PC-3 (cell line): Measurements from ENCODE around the gene EPB41L1. TPM values are rescaled to one million over a fixed set of nuclear protein-coding genes. Genes with fewer than 3 reads are reported as not detected.

Experiments
- ATAC-seq: fragments of 200-7000 bp; cut with Tn5 transposase; 2 replicates; pipeline ENCODE4 v1.9.1; 2020; ENCODE audit warnings: mild to moderate bottlenecking, moderate library complexity
- BruUV-seq: library from RNA; stranded (reverse); fragments of 400-500 nt; replicated peaks from 2 replicates; lab custom pipeline; 2021; lab: Mats Ljungman, UMichigan
- CTCF ChIA-PET: fragments of 300-600 bp; sonication (Branson Sonifier 250); formaldehyde crosslinking; loops from one replicate; lab custom pipeline; 2022; ENCODE audit warnings: antibody characterized with exemption; lab: Charles Lee
- POLR2A ChIA-PET: fragments of 300-600 bp; sonication (Branson Sonifier 250); formaldehyde crosslinking; loops from one replicate; lab custom pipeline; 2022; ENCODE audit warnings: antibody characterized with exemption; ENCODE audit not compliant: unreplicated experiment; lab: Charles Lee
- DNase-seq: peaks from one replicate; pipeline ENCODE4 v3.0.0-alpha.2; 2015
- H2AFZ ChIP-seq: fragments of 300-600 bp; sonication (generic); 2 replicates; pipeline ENCODE4 v1.6.0; 2016; ENCODE audit warnings: antibody characterized with exemption, low read length
- H3F3A ChIP-seq: fragments of 300-600 bp; sonication (generic); one replicate; pipeline ENCODE4 v1.6.0; 2017; ENCODE audit warnings: antibody characterized with exemption, low read length, control low read depth, mild to moderate bottlenecking; ENCODE audit not compliant: unreplicated experiment
- H3K27ac ChIP-seq: fragments of 300-600 bp; sonication (generic); 2 replicates; pipeline ENCODE4 v1.5.1; 2016; ENCODE audit warnings: mild to moderate bottlenecking, low read length
- H3K27me3 ChIP-seq: fragments of 300-600 bp; sonication (generic); 2 replicates; pipeline ENCODE4 v1.6.1; 2016; ENCODE audit warnings: low read length, mixed read lengths
- H3K36me3 ChIP-seq: fragments of 300-600 bp; sonication (generic); 2 replicates; pipeline ENCODE4 v1.6.1; 2016; ENCODE audit warnings: low read depth, mixed run types, low read length, mixed read lengths
- H3K4me1 ChIP-seq: fragments of 300-600 bp; sonication (generic); 2 replicates; pipeline ENCODE4 v1.5.1; 2016; ENCODE audit warnings: low read length; ENCODE audit not compliant: insufficient read depth
- H3K4me2 ChIP-seq: fragments of 300-600 bp; sonication (generic); 2 replicates; pipeline ENCODE4 v1.6.0; 2016; ENCODE audit warnings: low read length
- H3K4me3 ChIP-seq: fragments of 300-600 bp; sonication (generic); 2 replicates; pipeline ENCODE4 v1.5.1; 2016; ENCODE audit warnings: mild to moderate bottlenecking, low read length, mixed read lengths
- H3K79me2 ChIP-seq: fragments of 300-600 bp; sonication (generic); 2 replicates; pipeline ENCODE4 v1.6.1; 2017; ENCODE audit warnings: low read length, mixed read lengths
- H3K9ac ChIP-seq: fragments of 300-600 bp; sonication (generic); 2 replicates; pipeline ENCODE4 v1.6.0; 2016; ENCODE audit warnings: mild to moderate bottlenecking, low read length
- H3K9me2 ChIP-seq: fragments of 300-600 bp; sonication (generic); replicated peaks from 2 replicates; pipeline ENCODE4 v1.6.1; 2016; ENCODE audit warnings: mixed run types, low read length, mixed read lengths
- H3K9me3 ChIP-seq: fragments of 300-600 bp; sonication (generic); 2 replicates; pipeline ENCODE4 v1.6.1; 2016; ENCODE audit warnings: low read length, mixed read lengths
- H4K20me1 ChIP-seq: fragments of 300-600 bp; sonication (generic); 2 replicates; pipeline ENCODE4 v1.6.1; 2016; ENCODE audit warnings: low read length, mixed read lengths
- CTCF ChIP-seq: fragments of 300-600 bp; sonication (generic); conservative IDR thresholded peaks from 2 replicates; pipeline ENCODE4 v1.5.1; 2017; ENCODE audit warnings: antibody characterized with exemption, low read depth, mild to moderate bottlenecking, low read length
- EZH2 ChIP-seq: fragments of 300-600 bp; sonication (generic); IDR thresholded peaks from one replicate; pipeline ENCODE4 v1.6.1; 2017; ENCODE audit warnings: antibody characterized with exemption, mild to moderate bottlenecking, low read length; ENCODE audit not compliant: unreplicated experiment
- EZH2phosphoT487 ChIP-seq: fragments of 300-600 bp; sonication (generic); IDR thresholded peaks from 2 replicates; pipeline ENCODE4 v1.6.1; 2018; ENCODE audit warnings: mild to moderate bottlenecking, antibody characterized with exemption, low read length, borderline replicate concordance
- intact Hi-C: fragments of 100-400 bp; cut with micrococcal nuclease; formaldehyde crosslinking; loops from 2 replicates; pipeline ENCODE4 v1.9.0; 2023
- total RNA-seq: library from RNA; depleted of rRNA; stranded (reverse); fragments of >200 nt; gene quantifications from 2 replicates; pipeline ENCODE4 v1.2.3, GENCODE V29; 2014

Gene EPB41L1
- total RNA-seq, 1 experiment from 2014 or later, result 48.2 TPM

GRCh38 chr20:36109251-36109947, 45.1 kb upstream of the EPB41L1 start:
- no peak overlapping the region for H3K9ac ChIP-seq
- intact Hi-C loops, result no loop called here
- BruUV-seq, result no TSS peak
- H2AFZ ChIP-seq, result no peak overlapping the region
- no peak for ATAC-seq
- H3K4me1 ChIP-seq, result no peaks in the 10 kb centered on the region
- H3K9me3 ChIP-seq, result no peaks in the 10 kb centered on the region
- no peaks in the 10 kb centered on the region for H3K36me3 ChIP-seq
- no peaks in the 10 kb centered on the region for H3F3A ChIP-seq
- ChIA-PET POLR2A (interaction anchor here (0.6 kb wide), 1 partner anchor 81 kb away, joined by 3 read pairs; no protein-coding TSS in a partner anchor), CTCF (no interaction called here)
- DNase-seq, result no peak
- H3K4me3 ChIP-seq, result no peak overlapping the region
- no peaks in the 10 kb centered on the region for H4K20me1 ChIP-seq
- H3K4me2 ChIP-seq, result no peak overlapping the region
- H3K27me3 ChIP-seq, result no peaks in the 10 kb centered on the region
- H3K79me2 ChIP-seq, result no peaks in the 10 kb centered on the region
- TF ChIP-seq EZH2, result no peak
- no peak overlapping the region for H3K27ac ChIP-seq
- H3K9me2 ChIP-seq, result no peaks in the 10 kb centered on the region

- H3K9me3 ChIP-seq, result no peaks in the 10 kb centered on the region
- no peak for TF ChIP-seq EZH2phosphoT487
- no peak for TF ChIP-seq CTCF
- no peak for TF ChIP-seq EZH2
- no peak overlapping the region for H3K9ac ChIP-seq
- no peaks in the 10 kb centered on the region for H3F3A ChIP-seq
- H3K27ac ChIP-seq, result no peak overlapping the region
- POLR2A ChIA-PET, result no interaction called here
- H3K27me3 ChIP-seq, result no peaks in the 10 kb centered on the region
- no peaks in the 10 kb centered on the region for H3K9me2 ChIP-seq
- ATAC-seq (no peak), DNase-seq (no peak)
- no TSS peak for BruUV-seq
- CTCF ChIA-PET, result interaction anchor here (0.8 kb wide), 1 partner anchor 118 kb away, joined by 4 read pairs; no protein-coding TSS in a partner anchor
- intact Hi-C loops, result no loop called here
- H3K79me2 ChIP-seq, result no peaks in the 10 kb centered on the region
- no peak overlapping the region for H3K4me3 ChIP-seq
- H4K20me1 ChIP-seq, result no peaks in the 10 kb centered on the region
- H3K36me3 ChIP-seq, result no peaks in the 10 kb centered on the region
- no peaks in the 10 kb centered on the region for H3K4me1 ChIP-seq
- no peak overlapping the region for H3K4me2 ChIP-seq
- no peak overlapping the region for H2AFZ ChIP-seq
These were observed 43.5 kb upstream of the EPB41L1 start for GRCh38 chr20:36110994-36111393.

GRCh38 chr20:36112112-36112511, 42.4 kb upstream of the EPB41L1 start:
- Histone ChIP-seq H2AFZ (no peak overlapping the region), H3K4me2 (no peak overlapping the region), H3K9me2 (no peaks in the 10 kb centered on the region), H3K9me3 (no peaks in the 10 kb centered on the region), H3K27ac (no peak overlapping the region), H3K36me3 (no peaks in the 10 kb centered on the region), H3K4me1 (peaks cover 9% of the 10 kb centered on the region; the same call in 1 of the 2 replicates), H3K4me3 (no peak overlapping the region), H3K27me3 (no peaks in the 10 kb centered on the region), H4K20me1 (no peaks in the 10 kb centered on the region), H3K79me2 (no peaks in the 10 kb centered on the region), H3K9ac (no peak overlapping the region), H3F3A (no peaks in the 10 kb centered on the region)
- no peak for ATAC-seq
- DNase-seq, result no peak
- CTCF ChIA-PET, result no interaction called here
- TF ChIP-seq CTCF, result no peak
- no peak for TF ChIP-seq EZH2
- TF ChIP-seq EZH2phosphoT487, result no peak
- POLR2A ChIA-PET, result no interaction called here
- intact Hi-C loops, result no loop called here
- no TSS peak for BruUV-seq
